Measurements from ENCODE around the gene ACAN.
"Not testable (repeated sequence)": the region's sequence is repeated elsewhere in the genome, so short reads cannot be mapped to it uniquely, and the experiment has no call there.

Gene ACAN

DNA sequence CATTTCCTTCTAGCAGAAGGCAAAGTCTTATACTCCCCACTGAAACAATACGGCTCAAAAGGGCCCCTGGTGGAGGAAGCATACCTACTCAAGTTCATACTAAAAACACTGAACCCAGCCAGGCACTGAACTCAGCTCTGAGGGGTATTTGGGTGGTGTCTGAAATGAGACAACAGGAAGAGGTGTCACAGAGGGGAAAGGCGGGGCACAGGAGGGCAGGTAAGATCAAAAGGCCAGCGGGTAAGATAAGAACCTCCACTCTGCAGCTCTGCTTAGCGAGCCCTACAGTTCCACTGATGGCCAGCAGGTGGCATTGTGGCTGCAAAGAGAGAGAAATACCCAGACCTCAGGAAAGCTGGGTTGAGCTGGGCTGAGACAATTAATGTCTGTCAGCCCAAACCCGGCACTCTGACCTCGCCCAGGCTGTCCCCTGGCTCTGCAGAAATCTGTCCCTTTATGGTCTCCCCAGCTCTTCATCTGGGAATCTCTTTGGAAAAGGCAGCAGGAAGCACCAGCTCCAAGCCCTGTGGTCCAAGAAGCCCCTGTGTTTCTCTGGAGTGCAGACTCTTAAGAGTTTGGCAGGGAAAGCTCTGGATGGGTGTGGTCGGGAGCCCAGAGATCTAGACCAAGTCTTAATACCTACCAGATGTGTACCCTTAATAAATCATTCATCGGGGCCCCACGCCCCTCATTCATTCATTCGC lies 101.5 kb downstream of the ACAN start:
- peak; percentile 95 for DNase-seq

DNA sequence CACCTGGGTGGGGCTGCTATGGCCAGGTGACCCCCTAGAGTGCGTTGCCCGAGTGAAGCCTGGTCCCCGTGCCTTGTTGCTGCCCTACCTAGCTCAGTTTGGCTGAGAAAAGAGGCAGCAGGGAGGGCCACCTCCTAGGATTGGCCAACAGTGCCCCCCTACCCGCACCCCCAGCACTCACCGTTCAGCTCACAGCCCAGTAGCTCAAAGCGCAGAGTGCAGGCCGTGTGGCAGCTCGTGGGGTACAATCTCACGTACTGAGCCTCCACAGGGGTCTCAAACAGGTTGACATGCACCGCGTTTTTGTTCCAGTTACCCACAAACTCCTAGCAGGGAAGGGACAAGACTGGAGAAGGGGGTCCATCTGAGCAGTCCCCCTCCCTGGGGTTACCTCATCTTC lies 102.3 kb downstream of the ACAN start:
- DNase-seq: no peak

DNA sequence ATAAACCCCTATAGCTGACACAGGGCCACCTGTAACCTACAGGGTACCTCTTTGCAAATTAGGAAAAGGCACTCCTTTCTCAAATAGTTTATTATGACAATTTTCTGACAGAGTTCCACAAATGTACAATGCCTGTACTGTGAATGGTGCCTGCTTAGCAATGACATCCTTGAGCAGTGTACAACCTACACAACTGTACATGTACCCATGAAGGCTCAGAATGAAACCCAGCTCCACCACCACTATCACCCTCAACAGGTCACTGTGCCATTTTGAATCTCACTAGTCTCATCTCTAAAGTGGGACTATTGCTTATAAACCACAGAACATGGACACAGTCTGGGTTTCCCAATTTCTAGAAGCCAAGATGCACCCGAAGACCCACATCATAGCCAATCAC lies 102.9 kb downstream of the ACAN start:
- DNase-seq: no peak

DNA sequence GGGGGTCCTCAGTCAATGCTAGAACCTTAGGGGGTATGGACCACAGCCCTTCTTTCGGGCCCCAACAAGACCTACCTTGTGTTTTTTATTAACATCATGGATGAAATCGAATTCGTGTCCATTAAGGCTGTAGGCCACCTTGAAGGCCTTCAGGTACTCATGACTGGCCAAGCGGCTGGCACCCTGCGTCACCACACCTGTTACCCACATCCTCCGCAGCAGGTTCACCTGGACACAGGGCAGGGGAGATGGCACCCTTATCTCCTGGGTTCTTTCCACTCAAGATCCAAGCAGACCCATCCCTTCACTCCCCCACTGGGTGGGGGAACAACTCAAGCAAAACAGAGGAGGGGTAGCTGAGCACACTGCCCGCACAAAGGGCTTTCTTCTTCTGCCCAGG lies 103.3 kb downstream of the ACAN start:
- DNase-seq: no peak

DNA sequence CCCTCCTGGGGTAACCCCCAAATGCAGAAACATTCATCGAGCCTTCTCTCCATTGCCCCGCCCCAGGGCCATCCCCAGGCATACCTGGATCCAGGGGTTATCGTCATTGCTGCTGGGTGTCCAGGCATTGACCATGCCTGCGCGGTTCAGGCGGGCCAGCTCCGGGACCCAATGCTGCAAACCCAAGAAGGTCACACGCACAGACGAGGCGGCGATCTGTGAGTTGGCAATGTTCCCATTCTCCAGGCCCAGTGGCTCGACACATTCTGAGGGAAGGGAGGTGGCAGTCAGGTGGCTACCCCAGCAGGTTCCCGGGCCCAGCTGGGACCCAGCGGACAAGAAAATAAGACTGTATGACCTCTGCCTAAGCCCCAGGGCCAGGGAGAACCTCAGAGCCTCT lies 103.9 kb downstream of the ACAN start:
- DNase-seq: no peak

DNA sequence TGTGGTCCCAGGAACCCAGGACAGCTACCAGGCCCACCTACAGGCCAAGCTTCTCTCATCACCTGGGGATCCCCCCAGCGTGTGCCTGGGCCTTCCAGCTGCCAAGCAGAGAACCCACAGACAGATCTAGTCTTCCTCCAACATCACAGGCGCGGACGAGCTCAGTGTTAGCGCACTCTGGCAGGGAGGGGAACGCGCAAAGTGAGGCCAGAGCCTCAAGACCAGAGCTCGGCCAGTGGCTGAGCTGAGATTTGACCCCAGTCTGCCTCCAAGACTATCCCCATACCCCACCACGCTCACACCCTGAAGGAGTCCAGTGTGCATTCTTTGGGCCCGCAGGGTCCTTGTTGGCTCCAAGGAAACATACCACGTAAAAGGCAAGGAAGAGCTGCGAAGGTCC lies 104.9 kb downstream of the ACAN start:
- no peak for DNase-seq

DNA sequence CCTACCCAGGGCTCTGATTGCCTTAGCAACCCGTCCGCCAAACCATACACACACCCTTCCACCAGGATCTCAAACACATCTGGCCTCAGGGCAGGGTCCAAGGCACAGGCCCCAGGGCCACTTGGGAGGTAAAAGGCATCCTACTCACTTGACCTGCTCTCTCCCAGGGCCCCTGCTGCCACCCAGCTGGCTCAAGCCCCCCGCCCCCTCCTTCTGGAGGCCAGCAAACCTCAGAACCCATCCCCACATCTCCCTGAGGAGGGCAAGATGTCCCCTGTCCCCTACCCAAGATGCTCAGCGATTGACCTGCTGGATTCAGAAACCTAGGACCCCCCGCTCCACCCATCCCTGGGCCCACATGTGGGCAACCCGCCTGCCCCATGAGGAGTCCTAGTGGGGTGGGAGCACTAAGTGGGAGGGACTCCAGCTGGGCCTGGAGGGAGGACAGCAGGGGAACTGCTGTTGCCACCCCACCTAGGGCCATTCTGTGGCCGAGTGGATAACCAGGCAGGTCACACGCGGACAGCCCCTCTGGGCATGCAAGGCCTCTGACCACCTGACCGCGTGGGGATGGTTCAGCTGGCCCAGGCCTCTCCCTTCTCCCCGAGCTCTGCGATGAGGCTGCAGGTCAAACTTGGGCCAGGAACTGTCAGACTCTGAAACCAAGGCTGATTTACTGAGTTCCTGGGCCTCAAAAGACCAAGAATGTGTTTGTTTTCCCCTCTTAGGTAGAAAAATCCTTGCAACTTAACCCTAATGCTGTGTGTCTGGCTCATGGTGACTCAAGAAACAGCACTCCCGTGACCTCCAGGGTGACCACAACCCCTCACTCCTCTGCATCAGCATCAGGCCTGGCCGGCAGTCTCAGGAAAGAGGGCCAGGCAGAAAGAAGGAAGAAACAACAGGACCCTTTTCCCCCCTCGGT lies 105.7 kb downstream of the ACAN start:
- no peak for DNase-seq

DNA sequence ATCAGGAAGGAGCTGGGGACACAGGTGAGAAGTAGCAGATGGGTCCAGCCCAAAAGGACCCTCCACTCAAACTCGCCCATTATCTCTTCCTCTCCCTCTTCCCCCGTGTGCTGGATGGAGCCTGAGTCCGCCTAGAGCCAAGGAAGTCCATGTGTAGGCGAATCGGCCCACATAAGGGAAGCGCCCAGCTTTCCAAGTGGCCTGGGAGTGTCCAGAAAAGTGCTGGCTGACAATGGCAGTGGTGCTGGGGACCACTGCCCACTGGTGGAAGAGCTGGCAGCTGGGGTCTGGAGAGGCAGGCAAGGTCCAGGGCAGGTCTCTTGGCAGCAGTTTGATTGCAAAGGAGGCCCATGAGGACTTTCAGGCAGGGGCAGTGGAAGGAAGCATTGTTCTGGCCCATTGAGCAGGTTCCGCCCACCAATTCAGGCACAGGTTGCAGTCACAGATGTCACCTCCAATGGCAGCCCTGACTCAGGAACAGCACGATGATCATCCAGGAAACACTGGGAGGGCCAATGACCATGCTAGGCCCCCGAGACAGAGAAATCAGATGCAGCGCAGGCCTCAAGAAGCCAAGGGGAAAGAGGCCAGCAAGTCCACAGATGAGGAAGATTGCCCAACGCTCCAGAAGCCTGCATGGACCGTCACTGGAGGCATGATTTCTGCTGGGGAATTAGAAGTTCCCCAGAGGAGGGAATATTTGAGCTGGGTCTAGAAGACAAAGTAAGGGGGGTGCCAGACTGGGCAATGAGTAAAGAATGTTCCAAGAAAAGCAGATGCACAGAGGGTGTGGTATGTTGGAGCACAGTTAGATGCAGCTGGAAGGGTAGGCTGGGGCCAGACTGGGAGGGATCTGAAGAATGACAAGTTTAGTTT lies 107.0 kb downstream of the ACAN start:
- no peak for DNase-seq

DNA sequence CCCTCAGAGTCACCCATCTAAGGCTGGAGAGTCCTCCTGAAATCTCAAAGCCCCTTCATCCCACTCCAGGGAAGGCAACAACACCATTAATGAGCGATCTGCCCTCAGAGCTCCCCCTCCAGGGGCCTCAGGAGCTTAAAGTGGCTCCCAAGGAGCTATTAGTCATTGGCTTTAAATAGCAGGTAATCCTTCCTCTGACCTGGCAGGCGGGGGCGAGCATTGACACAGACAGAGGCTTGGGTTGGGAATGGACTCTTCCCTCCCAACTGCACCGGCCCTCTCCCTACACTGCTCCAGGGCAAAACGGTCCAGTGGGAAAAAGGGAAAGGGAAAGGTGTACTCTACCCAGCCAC lies 108.5 kb downstream of the ACAN start:
- DNase-seq: no peak

DNA sequence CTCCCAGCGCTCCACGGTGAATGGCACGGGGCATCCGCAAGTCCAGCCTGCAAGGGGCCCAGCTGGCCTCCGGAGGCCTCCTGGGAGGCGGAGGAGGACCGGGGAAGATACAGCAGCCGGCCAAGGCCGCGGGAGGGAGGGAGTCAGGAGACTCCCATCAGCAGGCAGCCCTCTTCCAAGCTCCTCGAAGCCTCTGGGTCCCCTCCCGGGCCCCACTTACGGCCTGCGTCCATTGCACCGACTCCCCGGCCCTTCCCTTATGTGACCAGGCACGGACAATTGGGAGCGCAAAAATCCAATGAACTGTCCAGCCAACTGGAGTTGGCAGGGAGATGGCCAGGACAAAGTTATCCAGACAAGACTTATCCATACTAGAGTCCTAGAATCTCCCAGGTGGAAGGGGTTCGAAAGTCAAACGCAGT lies 109.3 kb downstream of the ACAN start:
- no peak for DNase-seq

DNA sequence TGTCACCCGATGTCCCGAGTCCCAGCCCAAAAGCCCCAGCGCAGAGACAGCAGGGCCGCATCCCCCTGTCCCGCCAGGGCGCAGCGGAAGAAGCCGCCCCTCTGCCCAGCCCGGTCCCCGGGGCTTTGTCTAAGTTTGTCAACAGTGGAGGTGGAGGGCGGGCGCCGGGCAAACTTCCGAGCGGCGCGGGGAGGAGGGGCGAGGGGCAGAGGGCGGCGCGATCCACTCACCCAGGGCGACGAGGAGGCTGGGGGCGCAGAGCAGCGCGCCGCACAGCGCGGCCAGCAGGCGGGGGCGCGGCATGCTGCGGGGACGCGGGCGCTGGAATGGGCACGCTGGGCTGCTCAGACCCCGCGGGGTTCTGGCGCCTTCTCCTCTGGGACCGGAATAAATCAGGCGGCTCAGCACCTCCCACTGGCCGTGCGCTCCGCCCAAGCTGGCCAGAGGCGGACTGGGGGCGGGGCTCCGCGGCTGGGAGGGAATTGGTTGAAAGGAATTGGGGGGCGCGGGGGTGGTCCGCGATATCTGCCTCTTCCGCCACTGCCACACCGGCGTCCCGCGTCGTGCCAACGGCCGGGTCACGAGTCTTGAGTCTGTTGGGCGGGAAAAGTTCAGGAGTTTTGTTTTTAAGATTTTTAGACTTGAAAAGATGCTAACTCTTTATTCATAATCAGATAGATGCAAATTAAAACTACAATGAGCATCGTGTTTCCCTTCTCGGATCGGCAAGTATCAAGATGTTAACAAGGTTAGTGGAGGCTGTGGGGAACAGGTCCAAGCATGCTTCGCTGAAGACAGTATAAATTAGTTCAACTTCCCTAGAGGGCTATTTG lies 110.0 kb downstream of the ACAN start, which contains the start of gene MFGE8:
TSS of gene MFGE8 (minus strand) at position 363 of the 833 bp plus-strand sequence. CDS start at position 303, 60 bp downstream.
- peak; percentile 60 for DNase-seq

DNA sequence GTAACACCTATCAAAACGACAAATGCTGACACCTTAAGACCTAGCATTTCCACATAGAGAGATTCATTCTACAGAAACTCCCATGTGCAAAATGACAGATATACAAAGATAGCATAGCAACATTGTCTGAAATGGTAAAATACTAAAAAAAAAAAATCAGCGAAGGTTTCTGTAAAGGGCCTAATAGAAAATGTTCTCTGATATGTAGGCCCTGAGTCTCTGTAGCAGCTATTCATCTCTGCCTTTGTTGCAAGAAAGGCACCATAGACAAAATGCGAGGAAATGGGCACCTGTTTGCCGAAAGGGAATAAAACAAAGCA lies 110.6 kb downstream of the ACAN start:
- DNase-seq: no peak

DNA sequence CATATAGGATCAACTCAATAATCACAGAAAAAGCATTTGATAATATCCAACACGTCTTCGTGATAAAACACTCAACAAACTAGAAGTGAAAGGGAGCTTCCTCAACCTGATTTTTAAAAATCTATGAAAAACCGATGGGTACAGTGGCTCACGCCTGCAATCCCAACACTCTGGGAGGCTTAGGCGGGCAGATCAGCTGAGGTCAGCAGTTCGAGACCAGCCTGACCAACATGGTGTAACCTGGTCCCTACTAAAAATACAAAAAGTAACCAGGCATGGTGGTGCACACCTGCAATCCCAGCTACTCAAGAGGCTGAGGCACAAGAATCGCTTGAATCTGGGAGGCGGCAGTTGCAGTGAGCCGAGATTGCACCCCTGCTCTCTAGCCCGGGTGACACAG lies 112.1 kb downstream of the ACAN start:
- no peak for DNase-seq

DNA sequence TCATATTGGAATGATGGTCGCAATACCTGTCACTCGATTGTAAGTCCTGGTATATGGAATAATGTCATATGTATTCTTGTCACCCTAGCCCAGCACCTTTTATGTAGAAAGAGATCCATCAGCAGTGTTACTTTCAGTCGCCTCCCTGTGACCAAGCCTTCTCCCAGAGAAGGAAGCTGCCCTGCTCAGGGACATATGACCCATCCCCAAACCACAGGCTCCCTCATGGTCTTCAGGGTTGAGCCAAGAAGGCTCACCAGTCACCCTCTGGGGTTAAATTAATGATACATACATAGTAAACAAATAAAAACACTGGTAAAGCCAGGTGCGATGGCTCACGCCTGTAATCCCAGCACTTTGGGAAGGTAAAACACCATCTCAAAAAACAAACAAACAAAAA lies 114.5 kb downstream of the ACAN start:
- DNase-seq: no peak

DNA sequence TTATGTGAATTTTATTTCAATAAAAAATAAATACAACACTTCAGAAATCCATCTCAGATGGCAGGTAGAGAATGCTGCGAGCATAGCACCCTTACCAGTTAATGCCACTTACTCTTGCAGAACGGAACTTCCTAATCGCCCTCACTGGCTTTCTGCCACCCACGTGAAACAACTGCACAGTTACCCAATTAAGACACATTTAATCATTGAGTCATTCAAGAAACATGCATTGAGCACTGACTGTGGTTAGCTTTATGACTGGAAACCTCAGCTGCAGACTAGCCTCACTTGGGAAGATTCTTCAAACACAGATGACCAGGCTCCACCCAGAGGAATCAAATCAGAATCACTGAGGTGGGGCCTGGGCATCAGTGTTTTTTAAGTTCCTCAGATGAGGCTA lies 115.5 kb downstream of the ACAN start:
- no peak for DNase-seq

DNA sequence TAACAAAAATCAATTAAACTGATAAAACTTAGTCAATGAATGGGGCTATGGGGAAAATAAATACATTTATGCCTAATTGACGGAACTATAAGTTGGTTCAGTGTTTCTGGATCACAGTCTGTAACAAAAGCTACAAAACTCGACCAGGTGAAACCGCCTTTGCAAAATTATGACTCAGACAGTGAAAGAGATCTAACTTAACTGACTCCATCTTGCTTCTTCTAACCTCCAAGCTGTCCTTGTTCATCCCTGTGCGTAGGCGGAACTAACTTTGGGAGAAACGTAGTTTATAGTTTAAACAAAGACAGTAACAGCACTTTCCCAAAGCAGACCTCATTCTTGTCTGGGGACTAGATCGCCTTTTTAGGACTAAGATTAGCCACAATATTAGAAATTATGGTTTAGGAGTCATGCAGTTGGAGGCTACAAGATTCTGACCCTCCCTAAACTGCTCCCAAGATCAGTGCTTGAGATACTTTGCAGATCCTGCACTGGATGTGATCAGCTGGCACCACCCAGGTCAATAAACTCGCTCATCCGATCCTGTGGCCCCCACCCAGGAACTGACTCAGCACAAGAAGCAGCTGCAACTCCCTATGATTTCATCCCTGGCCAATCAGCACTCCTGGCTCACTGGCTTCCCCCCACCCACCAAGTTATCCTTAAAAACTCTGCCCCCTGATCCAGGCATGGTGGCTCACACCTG lies 117.1 kb downstream of the ACAN start:
- no peak for DNase-seq

DNA sequence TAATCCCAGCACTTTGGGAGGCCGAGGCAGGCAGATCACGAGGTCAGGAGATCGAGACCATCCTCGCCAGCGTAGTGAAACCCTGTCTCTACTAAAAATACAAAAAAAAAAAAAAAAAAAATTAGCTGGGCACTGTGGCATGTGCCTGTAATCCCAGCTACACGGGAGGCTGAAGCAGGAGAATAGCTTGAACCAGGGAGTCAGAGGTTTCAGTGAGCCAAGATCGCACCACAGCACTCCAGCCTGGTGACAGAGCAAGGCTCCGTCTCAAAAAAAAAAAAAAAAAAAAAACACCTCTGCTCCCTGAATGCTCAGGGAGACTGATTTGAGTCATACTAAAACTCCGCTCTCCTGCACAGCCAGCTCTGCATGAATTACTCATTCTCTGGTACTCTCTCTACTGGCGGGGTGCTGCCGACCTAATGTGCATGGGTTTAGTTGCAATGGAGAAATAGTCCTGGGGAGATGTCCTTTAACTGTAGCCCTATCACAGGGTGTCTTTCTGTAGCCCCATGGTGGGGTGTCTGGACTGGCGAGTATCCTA lies 117.7 kb downstream of the ACAN start:
- DNase-seq: not testable (repeated sequence)

All from T-helper 9 cell (primary cell).